WERI-Rb-1 (cell line): Measurements from ENCODE around the gene CHAD.
"Not testable (repeated sequence)": the region's sequence is repeated elsewhere in the genome, so short reads cannot be mapped to it uniquely, and the experiment has no call there.

Experiments used
- DNase-seq: peaks from one replicate; pipeline ENCODE4 v3.0.0-alpha.2; 2020
- H3K27ac ChIP-seq: fragments of 250-450 bp; sonication (Bioruptor Pico); 2 replicates; pipeline ENCODE4 v1.5.1; 2020; ENCODE audit warnings: mild to moderate bottlenecking, moderate library complexity
- H3K27me3 ChIP-seq: fragments of 250-450 bp; sonication (Bioruptor Pico); 2 replicates; pipeline ENCODE4 v1.5.1; 2021; ENCODE audit warnings: mild to moderate bottlenecking, low read depth, moderate library complexity; ENCODE audit not compliant: insufficient read depth, severe bottlenecking
- H3K36me3 ChIP-seq: fragments of 250-450 bp; sonication (Bioruptor Pico); 2 replicates; pipeline ENCODE4 v1.5.1; 2020; ENCODE audit warnings: mild to moderate bottlenecking, moderate library complexity
- H3K4me3 ChIP-seq: 2 replicates; pipeline ENCODE4 v1.5.1; 2011; ENCODE audit warnings: low read depth, mild to moderate bottlenecking, control low read depth, low read length
- H3K9me3 ChIP-seq: fragments of 250-450 bp; sonication (Bioruptor Pico); 2 replicates; pipeline ENCODE4 v1.5.1; 2021; ENCODE audit warnings: mild to moderate bottlenecking, moderate library complexity; ENCODE audit not compliant: severe bottlenecking
- CTCF ChIP-seq: IDR thresholded peaks from 2 replicates; pipeline ENCODE4 v1.5.1; 2011; ENCODE audit warnings: low read depth, mild to moderate bottlenecking, control low read depth, inconsistent platforms, low read length

Gene CHAD

GRCh38 chr17:50475362-50475761, 6.7 kb upstream of the CHAD start:
- no peak for DNase-seq
- Histone ChIP-seq H3K27me3 (no peaks in the 10 kb centered on the region), H3K4me3 (no peak overlapping the region), H3K36me3 (no peaks in the 10 kb centered on the region; the same call in 1 of the 2 replicates), H3K27ac (no peak overlapping the region), H3K9me3 (no peaks in the 10 kb centered on the region)
- no peak for TF ChIP-seq CTCF

- no peaks in the 10 kb centered on the region for H3K9me3 ChIP-seq
- H3K27me3 ChIP-seq = no peaks in the 10 kb centered on the region
- no peak overlapping the region for H3K4me3 ChIP-seq
- no peak overlapping the region for H3K27ac ChIP-seq
- H3K36me3 ChIP-seq = no peaks in the 10 kb centered on the region
- DNase-seq = no peak
- no peak for TF ChIP-seq CTCF
Observed at GRCh38 chr17:50474523-50474922, 5.8 kb upstream of the CHAD start.

- no peak for DNase-seq
Observed at GRCh38 chr17:50473901-50474300, 5.2 kb upstream of the CHAD start.

GRCh38 chr17:50472761-50473161, 4.1 kb upstream of the CHAD start:
- H3K27me3 ChIP-seq, DNase-seq, H3K9me3 ChIP-seq, H3K4me3 ChIP-seq, H3K27ac ChIP-seq, H3K36me3 ChIP-seq: not testable (repeated sequence)

More at GRCh38 chr17:50473901-50474300, 5.2 kb upstream of the CHAD start:
- Histone ChIP-seq H3K9me3 (no peaks in the 10 kb centered on the region), H3K27ac (no peak overlapping the region), H3K36me3 (no peaks in the 10 kb centered on the region), H3K4me3 (no peak overlapping the region), H3K27me3 (no peaks in the 10 kb centered on the region)
- no peak for TF ChIP-seq CTCF

GRCh38 chr17:50472286-50472685, 3.6 kb upstream of the CHAD start:
- TF ChIP-seq CTCF = no peak
- H3K4me3 ChIP-seq = no peak overlapping the region
- no peaks in the 10 kb centered on the region for H3K27me3 ChIP-seq
- no peaks in the 10 kb centered on the region for H3K36me3 ChIP-seq
- DNase-seq = no peak
- H3K9me3 ChIP-seq = no peaks in the 10 kb centered on the region
- H3K27ac ChIP-seq = no peak overlapping the region

- Histone ChIP-seq H3K27me3 (no peaks in the 10 kb centered on the region), H3K27ac (no peak overlapping the region), H3K9me3 (no peaks in the 10 kb centered on the region), H3K36me3 (no peaks in the 10 kb centered on the region), H3K4me3 (no peak overlapping the region)
- TF ChIP-seq CTCF = no peak
- DNase-seq = no peak
Observed at GRCh38 chr17:50471009-50471905, 2.6 kb upstream of the CHAD start.
